GM19467 (cell line): ENCODE results near the gene C3orf18.

Experiments used
- ATAC-seq: cut with Tn5 transposase; IDR thresholded peaks from one replicate; pipeline ENCODE4 v1.9.1; 2021; ENCODE audit warnings: mild to moderate bottlenecking, moderate library complexity; ENCODE audit not compliant: unreplicated experiment

Gene C3orf18

DNA sequence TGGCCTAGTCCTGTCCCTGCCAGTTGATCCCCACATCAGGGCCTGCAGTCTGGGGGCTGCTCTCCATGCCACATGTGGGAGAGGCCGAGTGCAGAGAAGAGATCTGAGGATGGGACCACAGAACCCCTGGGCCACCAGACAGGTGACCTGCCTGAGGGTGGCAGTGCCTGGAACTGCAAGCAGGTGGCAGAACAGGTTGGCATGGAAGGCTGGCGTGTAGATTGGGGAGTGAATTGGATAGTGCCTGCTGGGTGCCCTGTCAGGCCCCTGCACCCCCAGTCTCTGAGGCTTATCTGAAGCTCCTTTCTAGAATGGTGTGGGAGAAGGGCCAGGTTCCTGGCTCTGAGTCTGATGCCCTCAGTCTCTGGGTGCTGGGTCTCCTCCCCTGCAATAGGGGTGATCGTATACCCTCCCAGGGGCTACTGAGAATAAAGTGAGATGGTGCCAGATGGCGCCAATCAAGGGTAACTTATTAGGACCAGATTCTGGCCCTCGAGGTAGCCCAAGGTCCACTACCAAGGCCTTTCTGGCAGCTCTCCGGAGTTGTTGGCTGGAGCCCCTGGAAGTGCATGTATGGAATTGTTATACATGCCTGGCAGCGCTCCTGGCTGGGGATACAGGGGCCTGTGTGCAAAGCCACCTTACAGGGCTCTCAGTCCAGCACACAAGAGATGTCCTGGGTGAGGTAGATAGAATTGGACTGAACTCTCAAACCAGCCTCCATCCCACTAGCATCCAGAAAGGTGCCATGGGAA is 15.7 kb downstream of the C3orf18 start:
- ATAC-seq, result no peak

DNA sequence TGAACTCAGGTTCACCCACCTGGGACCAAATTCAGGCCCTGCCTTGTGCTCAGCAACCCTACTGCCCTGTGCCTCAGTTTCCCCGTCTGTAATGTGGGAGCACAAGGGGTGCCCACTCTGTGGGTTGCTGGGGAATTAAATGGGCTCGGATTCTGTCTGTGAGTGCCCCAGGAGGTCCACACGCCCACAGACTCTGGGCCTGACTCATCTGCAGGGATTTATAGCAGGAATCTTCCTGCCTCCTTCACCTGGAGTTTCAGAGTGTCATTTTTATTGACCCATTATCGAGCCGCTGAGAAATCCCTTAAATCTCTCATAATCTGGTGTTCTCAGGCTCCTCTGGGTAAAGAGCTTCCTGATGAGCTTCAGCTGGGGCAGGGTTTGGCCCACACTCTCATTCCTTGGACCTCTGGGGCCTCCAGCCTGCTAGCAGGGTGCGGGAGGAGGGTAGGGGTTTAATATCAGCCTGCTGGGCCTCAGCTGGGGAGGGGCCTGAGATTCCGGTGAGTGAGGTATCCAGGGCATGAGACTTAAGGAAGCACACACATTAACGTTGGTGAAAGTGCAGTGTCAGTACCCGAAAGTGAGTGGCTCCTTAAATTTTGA is 16.4 kb downstream of the C3orf18 start:
- ATAC-seq, result no peak

DNA sequence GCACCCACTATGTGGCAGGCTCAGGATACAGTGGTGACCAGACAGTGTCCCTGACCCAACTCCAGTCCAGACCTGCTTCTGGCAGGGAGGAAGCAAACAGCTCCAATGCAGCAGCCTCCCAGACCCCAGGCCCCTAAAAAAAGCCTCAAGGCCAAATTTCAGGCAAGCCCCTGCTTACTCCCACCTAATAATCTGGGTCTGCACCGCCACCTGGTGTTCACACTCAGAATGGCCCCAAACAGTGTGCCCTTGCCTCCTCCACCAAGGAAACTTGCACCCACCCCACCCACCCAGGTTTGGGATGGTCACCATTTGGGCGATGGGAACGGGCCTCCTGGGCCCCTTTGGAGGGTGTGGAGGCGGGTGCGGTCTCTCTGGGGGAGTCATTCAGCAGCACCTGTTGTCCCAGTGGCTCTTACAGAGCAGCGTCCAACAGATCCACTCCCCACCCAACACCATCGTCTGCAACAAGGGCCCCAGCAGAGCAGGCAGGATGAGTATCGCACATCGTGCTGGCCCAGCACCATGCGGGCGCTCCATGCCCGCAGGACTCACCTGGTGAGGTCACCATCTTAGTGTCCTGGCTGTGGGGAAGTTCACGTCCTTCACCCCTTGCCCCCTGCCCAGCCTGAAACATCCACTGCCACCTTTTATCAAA is 17.3 kb downstream of the C3orf18 start:
- no peak for ATAC-seq

DNA sequence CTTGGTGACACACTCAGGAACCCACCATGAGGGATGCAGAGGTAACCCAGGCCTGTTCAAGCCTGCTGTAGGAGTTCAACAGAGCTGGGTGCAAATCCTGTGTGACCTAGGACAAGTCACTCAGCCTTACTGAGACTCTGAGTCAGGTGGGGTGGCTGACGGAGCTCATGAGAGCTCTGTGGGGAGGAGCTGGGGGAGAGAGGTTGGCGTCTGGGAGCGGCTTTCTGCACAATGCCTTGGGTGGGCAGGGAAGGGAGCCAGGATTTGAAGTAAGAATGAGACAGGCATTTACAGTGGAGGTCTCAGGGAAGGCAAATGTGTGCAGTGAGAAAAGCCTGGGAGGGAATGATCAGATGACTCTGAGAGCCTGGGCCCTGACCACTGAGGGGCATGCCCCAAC is 18.3 kb downstream of the C3orf18 start:
- no peak for ATAC-seq

DNA sequence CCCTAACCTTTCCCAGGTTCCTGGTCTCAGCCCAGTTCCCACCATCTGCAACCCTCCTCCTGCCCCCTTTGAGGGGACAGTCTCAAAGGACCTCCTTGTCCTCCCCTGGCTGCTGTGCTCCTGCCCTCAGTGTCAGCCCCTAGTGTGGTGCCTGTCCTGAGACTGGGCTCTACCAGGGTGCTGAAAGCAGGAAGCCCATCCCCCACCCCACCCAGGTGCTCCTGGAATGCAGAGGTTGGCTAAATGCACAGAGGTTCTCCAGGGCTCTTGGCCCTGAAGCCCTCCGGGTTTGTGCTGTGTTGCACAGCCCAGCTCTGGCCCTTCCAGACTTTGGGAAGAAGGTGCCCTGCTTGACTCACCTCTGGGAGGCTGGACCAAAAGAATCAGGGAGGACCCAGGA is 21.8 kb downstream of the C3orf18 start:
- ATAC-seq, result no peak

DNA sequence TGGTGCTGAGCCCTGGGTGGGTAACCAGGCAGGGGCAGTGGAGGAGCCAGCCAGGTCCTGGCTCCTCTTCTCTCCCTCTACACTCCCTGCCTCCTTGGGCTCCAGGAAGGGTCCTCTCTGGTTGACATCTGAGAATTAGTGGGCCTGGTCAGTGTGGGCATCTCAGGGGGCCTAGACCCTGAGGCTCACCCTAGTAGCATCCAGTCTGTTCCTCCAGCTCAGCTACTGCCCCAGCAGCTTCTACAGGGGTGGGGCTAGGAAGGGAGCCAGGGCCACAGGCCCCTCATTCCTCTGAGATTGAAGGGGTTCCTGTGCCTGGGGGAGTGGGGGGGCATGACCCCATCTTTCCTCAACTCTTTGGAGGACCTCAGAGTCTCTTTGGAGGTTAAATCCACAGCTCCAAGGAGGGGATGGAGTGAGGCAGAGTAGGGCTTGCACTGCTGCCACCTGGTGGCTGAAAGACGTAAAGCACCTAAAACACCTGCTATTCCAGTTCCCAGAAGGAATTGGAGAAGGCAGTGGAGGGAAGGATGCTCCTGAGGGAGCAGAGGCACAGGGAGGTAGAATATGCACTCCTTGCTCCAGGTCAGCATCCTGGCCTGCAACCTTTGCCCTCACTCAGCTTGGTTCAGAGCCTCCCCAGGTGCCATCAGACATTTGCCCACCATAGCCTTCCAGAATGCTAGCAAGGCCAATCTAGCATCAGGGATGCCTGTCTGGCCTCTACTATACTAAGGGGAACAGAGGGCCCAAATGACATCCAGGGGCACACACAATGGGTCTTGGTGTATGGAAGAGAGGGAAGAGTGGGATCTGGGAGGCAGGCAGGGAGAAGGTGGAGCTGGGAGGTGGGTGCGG is 25.1 kb downstream of the C3orf18 start:
- no peak for ATAC-seq

DNA sequence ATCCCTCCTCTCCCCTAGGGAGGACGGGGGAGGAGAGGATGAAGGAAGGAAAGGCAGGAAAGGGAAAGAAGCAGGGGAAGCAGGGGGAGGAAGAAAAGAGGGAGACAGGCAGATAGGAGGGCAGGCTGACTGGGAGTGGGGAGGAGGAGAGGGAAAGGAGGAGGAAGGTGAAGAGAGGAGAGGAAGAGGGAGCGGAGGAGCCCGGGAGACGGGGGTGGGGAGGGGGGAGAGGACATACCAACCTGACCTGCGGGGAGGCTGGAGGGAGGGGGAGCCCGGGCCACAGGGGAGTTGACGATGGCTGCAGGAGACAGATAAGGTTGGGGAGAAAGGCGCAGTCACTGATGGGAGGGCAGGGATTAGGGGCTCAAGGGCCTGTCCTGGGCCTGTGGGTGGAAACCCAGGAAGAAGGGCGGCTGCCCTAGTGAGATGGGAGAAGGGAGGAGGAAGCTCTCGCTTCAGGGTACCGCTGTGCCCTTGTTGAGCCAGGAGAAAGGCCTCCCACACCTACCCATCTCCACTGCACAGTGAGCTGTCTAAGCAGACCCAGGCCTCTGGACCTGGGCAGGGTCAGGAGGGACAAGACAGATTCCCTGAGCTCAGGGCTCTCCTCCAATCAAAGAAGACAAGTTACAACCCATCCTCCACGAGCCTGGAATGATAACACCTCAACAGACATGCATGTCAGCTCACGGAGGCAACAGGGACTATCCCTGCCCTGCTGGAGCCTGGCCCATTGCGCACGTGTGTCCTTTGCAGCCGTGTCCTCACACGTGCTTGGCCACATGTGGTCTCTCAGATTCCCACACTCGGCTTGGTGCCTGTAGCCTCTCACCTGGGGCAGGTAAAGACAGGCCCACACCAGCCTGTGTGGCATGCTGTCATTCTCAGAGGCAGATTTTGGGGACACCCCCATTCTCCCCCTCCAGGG is 27.9 kb downstream of the C3orf18 start:
- ATAC-seq, result no peak

DNA sequence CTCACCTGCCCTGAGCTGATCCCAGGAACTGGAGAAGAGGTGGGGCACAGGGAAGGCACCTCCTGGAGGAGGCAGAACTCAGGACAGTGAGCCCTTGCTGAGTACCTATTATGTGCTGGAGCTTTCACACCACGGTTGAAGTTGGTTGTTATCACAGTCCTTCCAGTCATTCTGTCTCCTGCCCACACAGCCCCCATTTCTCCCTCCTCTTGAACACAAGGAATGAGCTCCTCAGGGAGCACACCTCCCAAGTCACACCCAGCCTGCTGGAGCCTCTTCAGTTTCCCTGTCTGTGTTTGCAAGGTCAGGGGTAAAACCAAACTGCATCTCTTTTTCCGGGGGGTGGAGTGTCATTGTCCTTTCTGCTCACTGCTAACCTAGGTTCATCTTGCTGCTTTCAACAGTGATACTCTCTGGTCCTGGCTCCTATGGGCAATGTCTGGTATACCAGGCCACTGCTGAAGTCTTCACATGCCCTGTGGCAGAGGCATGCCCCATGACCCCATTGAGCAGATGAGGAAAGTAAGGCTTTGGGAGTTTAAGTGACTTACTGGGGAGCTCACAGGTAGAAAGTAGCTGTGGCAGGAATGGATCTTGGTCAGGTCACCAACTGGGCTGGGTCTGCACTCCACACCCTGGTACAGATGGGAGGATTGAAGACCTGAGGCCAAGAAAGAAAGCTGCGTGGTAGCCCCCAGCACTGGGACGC is 30.0 kb downstream of the C3orf18 start:
- no peak for ATAC-seq

DNA sequence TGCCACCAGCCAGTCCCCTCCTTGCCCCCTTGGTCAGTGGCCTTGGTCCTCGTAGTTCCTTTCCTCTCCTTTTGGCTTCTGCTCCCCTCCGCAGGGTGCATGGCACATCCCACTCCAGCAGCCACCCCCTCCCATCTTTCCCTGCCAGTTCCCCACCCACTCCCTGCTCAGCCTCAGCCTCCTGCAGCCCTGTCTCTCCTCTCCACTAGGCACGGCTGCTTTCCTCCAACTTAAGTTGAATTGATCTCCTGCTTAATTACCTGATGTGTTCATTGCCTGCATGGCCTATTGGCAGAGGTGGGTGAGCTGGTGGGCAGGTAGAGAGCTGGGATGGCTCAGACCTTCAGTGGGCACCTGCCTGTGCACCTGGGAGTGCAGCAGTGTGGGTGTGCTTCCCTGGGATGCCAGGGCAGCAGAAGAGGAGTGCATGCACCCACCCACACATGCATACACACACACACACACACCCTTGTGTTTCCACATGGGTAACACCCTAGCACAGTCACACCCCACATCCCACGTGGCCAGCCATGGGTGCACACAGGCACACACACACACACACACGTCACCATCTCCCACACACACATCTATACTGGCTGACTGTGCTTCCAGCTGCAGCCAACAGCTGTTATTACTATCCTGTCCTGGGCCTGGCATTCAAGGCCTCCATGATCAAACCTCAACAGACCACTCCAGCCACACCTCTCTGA is 30.9 kb downstream of the C3orf18 start:
- no peak for ATAC-seq

DNA sequence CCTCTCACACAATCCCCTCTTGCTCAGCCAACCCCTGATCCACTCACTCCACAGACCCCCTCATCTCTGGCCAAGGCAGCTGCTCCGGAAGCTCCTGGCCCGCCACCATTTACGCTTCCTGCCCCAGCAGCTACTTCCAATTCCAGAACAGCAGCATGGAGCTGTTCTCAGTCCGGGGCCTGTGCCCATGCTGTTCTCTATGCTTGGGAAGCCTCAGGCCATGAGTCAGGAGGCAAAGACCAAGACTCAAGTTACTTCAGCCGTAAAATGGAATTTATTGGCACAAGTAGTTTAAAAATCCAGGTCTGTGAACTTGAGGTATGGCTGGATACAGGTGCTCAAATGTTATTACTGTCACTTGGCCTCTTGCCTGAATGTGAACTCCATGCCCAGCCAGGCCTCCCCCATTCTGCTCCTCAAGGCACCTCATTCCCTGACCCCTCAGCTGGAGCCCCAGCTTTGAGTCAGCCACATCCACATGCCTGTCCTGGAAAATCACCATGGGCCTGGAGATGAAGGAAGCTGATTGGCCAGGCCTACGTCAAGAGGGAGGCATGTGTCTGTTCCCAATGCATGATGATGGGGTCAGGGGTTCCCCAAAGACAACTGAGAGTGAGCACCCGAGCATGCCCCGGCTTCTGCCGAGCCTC is 32.7 kb downstream of the C3orf18 start:
- no peak for ATAC-seq

DNA sequence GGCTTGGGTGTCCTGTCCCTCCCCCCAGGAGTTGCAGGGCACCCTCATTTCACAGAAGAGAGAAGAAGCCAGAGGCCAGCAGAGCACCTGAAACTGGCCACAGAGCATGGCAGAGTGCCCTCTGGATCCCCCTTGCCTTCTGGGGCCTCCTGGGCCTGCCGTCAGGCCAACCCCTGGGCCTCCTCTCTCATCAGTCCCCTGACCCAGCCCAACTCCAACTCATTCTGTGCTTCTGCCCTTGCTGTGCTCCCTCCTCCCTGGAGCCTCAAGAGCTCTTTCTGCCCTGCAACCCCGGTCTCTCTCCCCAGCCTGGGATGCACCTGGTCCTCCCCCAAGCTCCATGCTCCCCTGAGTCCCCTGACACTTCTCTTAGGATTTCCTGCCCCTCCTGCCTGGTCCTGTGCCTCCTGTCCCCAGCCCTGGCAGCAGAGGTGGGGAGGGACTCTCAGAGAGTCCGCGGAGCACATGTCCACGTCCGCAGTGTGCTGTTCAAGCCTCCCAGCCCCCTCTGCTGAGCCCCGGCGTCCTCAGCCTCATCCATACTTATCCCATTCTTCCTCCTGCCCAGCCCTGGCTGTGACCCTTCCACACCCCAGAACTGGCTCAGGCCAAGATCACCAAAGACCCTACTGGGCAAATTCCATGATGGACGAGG is 33.6 kb downstream of the C3orf18 start:
- ATAC-seq, result no peak

DNA sequence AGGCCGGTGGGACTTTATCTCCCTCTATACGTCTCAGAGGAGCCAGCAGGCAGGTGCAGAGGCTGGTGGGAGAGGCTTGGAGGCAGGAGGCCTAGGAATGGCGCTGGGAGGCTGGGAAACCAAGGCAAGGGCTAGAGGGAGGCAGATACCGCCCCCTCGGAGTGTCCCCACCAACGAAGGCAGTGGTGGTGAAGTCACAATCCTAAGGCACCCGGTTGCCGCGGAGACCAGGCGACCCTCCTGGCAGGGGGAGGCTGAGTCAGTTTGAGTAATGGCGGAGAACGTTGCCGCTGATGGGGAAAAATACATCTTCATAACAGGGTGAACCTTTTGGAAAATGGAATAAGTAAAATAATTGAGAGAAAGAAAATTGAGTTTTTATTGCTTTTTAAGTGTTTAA is 34.2 kb downstream of the C3orf18 start:
- ATAC-seq, result no peak

DNA sequence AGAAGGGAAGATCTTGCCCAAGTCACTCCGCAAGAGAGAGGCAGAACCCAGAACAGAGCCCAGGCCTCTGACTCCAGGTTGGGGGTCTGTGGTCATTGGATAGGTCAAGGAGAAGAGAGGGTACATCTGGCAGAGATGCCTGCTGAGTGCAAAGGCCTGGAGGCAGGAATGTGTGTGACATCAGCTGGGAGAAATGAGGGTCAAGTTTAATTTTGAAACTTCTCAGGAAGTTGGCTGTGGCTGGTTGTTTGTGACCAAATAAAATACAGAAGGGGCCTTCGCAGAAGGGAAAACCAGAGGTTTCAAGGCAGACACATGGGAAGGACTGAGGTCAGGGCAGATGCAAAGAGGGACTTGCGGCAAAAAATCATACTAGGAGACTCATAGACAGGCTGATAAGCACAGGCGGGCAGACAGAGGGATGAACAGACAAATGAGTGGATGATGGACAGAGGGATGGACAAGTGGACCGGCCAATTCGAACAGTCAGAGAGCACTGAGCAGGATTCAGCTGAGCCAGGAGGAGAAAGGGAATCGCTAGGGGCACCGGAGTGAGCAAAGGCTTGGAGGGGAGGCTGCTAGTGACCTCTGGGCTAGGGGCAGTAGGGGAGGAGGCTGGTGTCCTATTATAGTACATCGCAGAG is 35.4 kb downstream of the C3orf18 start:
- no peak for ATAC-seq

DNA sequence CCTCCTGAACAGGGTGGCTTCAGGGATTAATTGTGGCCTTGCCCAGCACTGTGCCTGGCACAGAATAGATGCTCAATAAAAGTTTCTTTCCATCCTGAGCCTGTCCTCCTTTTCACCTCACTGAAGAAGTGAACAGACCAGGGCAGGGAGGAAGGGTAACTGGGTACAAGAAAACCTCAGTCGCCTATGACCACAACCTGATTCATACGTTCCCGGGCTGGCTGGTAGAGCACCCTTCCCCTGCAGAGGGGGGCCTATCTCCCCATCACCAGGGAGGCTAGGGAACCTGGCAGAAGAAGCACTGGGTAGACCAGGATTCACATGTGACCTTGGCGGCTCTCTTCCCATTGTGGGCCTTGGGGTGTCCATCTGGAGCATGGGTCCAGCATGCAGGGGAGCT is 36.3 kb downstream of the C3orf18 start:
- ATAC-seq, result no peak

DNA sequence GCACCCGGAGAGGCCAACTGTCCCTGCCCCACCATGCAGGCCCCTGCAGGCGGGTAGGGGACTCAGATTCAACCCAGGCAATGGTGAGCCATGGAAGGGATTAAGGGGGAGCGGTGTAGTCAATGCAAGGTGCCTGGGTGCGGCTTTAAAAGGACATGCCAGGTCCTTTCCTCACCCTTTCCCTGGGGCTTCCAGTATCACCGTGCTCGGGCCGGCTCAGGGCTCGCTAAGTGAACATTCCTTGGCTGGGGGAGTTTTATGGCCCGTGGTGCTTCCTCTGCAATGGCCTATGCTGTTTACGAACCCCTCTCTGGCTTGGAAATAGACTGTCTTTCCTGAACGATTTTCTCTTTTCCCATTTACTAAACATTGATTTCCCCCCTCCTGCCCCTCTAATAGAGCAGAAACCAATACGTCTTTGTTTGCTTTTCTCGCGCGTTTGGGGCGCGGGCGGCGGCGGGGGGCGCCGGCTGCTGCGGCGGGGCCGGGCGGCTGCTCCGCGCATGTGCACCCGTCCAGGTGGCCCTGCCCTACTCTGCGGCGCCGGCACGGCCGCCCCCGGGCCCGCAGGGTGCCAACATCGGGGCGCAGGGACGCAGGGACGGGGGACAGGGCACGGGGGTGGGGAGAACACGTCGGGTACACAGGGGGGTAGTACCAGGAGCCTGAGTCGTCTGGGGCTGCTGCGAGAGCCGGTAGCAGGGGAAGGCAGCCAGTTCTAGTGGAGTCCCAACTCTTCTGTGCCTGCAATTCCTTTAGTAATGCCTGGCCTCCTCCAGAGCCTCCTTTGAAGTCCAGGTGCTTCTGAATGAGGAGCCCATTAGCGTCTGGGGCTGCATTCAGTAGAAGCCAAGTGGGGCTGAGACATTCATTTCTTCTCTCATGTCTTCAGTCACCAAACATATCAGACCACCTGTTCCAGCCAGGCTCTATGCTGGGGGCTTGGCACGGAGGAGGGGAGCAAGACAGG is 37.3 kb downstream of the C3orf18 start:
- no peak for ATAC-seq

DNA sequence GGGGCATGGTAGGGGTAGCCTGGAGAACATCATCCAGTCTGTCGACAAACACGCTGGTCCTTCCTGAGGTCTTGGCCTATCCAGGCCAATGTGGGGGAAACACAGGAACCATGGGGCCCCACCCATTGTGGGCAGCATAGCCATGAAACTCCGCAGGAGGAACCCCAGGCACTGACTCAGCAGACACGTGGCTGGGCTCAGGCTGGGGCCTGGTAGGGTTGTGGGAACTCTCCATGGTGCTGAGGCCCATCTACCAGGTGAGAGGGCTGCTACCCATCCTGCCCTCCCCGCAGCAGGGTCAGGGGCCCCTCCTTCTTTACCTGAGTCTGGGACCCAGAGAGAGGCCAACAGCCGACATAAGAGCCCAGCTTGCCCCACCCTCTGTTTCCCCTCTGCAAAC is 41.6 kb downstream of the C3orf18 start:
- ATAC-seq, result no peak
